Measurements from ENCODE around the gene PROP1. TPM values are rescaled to one million over a fixed set of nuclear protein-coding genes. Genes with fewer than 3 reads are reported as not detected.

PROP1 gene
- not detected in 2 replicates for total RNA-seq

DNA sequence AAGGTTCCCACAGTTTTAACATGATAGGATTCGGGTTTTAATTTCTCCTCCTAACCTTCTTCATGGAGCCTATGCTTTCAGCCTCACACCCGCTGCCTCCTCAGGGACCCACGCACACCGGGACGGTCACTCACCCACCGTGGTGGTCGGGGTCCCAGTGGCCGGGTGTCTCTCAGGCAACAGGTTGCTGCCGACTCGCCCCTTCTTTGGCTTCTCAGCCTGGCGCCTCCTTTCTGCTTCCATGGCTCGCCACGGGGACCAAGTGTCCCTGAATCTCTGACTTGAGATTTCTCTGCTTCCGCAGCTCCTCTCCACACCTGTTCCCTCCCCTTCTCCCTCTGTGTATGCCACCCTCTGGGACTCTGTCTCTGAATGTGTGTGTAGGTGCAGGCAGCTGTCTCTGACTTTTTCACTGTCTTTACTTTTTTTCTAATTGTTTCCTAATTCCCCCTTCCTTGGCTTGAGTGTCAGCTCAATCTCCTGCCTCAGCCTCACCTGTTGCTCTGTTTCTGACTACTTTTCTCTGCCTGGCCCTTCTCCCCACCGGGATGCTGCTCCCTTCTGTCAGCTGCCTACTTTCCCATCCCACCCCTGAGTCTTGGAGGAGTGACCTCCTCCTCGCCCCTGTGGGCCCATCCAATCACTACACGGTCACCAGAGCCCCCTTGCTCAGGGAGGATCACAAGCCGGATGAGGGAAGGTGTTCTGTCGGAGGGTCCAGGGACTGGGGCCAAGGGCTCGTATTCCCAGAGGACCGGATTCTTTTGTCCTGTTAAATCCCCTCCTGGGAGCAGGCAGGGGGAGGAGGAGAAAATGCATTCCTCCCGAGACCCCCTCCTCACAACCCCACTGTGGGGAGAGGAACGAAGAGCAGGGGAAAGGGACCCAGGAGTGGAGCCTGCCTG lies at the start of gene PROP1:
TSS of gene PROP1 (minus strand) at position 552 of the 905 bp plus-strand sequence. CDS start at position 243, 309 bp downstream.

Other genes starting within 250 kb of the PROP1 start
- not detected in 2 replicates for gene FAM153A, start 213.3 kb downstream of the PROP1 start, total RNA-seq
- 11.7 and 22.0 TPM in 2 replicates for gene N4BP3, start 117.3 kb upstream of the PROP1 start, total RNA-seq
- 27.1 and 28.0 TPM in 2 replicates for gene RMND5B, start 134.8 kb upstream of the PROP1 start, total RNA-seq
- gene NHP2, start 157.6 kb upstream of the PROP1 start, total RNA-seq: 77.8 and 98.2 TPM in 2 replicates
- not detected in 2 replicates for gene GMCL2, start 191.1 kb upstream of the PROP1 start, total RNA-seq
- gene HNRNPAB, start 208.3 kb upstream of the PROP1 start, total RNA-seq: 46.8 and 47.7 TPM in 2 replicates
- gene PHYKPL, start 236.6 kb upstream of the PROP1 start, total RNA-seq: 38.8 and 44.0 TPM in 2 replicates

Data from dermis lymphatic vessel endothelial cell (primary cell).